GM19238 (cell line): ENCODE measurements around the gene DYNLT5.
"Not testable (repeated sequence)": the region's sequence is repeated elsewhere in the genome, so short reads cannot be mapped to it uniquely, and the experiment has no call there.

ENCODE experiments used
- DNase-seq: peaks from one replicate; pipeline ENCODE4 v3.0.0; 2011; ENCODE audit warnings: low spot score; ENCODE audit not compliant: insufficient read length

DYNLT5 gene

DNA sequence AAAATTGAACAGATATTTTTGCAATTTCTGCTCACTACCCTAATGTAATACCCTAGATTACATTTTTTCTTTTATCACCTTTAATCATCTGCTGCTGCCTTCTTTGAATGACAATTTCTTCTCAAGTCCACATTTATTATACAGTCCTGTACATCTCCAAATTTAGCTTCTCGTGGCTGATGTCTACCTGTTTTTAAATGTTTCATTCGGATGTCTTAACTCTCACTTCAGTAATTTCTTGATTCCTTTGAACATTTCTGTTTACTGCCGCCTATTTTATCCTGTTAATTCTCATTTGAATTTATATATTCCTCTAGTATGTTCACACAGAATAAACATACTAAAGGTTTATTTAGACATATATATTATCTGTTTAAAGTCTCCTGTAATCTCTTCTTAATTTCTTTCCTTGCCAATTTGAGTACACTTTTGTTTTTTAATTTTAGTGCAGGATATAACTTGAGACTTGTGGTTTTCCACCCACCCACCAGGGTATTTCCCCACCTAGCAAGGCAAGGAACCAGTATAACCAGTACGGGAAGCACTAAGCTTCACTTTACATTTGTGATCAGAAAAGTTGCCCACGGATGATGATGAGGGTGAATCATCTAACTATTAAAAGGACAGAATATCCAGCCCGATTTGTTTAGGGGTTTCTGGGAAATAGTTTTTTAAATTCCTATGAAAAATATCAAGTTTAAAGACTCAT lies 36.1 kb downstream of the DYNLT5 start:
- DNase-seq = no peak

DNA sequence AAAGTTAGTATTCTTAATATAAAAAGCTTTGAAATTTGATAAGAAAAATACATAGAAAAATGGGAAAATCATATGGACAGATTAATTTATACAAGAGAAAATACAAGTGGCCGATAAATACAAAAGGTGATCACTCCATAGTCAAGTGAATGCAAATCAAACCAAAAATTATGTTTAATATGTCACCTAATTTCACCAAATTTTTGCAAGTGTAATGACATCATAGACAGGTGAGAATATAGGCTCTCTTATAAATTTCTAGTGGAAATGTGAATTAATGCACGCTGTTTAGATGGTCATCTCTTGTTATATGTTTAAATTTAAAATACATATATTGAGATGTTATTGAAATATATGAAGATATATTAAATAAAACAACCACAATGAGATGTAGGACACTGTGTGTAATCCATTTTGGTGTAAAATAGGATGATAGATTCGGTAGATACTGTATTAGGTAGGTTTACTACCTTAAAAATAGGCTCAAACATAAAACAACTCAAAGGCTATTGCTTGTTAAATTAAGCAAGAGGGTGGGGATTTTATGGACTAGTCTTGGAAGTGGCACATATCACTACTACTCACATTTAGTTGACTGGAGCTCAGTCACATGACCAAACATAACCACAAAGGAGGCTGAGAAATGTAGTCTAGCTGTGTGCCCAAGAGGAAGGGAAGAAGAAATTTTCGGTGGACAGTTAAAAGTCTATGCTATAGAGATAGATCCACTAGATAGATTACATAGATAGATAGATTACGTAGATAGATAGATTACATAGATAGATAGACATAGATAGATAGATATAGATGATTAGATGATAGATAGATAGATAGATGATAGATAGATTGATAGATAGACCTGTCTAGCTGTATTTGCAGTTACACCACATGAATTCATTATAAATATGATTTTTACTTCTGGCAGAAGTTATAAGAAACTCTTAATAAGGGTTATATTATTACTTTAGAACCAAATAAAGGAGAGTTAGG lies 39.7 kb downstream of the DYNLT5 start:
- DNase-seq = no peak

DNA sequence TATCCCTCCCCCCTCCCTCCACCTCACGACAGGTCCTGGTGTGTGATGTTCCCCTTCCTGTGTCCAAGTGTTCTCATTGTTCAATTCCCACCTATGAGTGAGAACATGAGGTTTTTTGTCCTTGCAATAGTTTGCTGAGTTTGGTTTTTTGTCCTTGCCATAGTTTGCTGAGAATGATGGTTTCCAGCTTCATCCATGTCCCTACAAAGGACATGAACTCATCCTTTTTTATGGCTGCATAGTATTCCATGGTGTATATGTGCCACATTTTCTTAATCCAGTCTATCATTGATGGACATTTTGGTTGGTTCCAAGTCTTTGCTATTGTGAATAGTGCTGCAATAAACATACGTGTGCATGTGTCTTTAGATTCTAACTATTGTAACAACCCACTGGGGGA lies 43.6 kb downstream of the DYNLT5 start:
- not testable (repeated sequence) for DNase-seq

DNA sequence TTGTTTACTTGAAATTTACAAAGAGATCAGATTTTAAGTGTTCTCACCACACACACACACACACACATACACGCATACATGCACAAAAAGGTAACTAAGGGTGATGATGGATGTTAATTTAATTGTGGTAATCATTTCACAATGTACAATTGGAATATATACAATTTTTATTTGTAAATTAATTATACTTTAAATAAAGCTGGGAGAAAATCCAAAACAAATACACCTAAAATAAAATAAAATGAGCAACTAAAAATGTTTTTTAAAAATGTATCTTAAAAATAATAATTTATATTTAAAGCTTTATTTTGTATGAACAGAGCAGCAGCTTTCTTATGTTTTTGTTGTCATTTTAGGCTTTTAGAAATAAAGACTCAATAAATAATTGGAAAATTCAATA lies 57.0 kb downstream of the DYNLT5 start:
- no peak for DNase-seq

DNA sequence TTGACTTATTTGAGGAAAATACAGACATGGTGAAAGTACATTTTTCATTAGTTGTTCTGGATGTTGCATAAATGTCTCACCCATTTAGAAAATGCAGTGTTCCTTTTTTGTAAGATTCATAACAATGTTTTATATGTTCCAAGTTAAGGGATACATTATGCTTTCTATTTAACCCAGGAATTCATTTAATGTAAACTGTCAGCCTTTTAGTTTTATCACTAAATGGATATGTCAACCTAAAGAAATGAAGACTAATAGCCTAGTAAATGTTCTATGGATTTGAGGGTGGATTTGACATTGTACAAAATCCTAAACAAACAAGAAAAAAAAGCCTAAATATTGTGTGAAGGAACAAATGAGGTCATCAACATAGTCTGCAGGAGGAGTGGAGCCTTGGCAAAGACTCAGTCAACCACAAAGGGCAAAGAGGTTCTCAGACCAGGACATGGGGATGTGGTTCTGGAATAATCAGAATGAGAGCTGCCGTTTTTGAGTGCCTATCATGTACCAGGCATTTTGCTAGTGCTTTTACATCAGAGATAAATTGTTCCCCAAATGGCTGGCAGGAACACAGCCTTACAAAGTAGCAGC lies 57.6 kb downstream of the DYNLT5 start:
- no peak for DNase-seq

DNA sequence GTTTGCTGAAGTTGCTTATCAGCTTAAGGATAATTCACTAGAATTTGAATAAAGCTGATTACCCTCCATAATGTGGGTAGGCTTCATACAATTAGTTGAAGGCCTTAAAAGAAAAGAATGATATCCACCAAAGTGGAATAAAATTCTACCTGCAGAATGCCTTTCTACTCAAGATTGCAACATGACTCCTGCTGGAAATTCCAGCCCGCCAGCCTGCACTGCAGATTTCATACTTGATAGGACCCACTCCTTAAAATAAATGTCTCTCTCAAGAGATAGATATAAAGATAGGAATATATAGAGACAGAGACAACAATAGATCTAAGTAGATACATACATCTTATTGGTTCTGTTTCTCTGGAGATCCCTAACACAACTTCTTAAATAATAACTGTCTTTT lies 72.5 kb downstream of the DYNLT5 start:
- DNase-seq = no peak
